Measurements from ENCODE around the gene TPO.

TPO gene

DNA sequence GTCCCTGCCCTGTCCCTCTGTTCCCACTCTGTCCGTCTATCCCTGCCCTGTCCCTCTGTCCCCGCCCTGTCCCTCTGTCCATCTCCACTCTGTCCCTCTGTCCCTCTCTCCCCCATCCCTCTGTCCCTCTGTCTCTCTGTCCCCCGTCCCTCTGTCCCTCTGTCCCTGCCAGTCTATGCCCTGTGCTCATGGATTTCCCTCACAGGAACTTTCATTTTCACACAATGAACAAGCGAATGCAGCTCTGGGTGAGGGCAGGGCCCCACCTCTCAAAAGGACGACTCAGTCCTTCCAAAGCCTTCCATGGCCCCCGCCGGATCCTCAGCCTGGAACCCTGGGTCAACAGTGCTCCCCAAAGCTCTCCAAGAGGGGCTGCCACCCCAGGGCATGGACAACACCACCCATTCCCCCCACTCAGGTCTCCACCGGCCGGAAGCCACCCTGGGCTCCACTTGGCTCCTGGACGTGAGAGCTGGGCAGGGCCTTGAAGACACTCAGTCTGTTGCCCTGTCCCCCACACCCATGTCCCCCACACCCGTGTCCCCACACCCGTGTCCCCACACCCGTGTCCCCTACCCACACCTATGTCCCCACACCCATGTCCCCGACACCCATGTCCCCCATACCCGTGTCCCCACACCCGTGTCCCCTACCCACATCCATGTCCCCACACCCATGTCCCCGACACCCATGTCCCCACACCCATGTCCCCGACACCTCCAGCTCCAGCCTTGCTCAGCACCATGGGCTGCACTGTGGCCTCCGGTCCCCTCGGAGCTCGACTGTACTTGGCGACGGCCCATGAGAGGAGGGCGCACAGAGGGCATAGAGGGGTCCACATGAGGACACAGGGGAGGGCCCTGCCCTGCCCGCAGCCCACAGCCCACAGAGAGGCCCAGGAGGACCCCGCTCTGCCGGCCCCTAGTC is 175.1 kb downstream of the TPO start:
- DNase-seq = no peak

DNA sequence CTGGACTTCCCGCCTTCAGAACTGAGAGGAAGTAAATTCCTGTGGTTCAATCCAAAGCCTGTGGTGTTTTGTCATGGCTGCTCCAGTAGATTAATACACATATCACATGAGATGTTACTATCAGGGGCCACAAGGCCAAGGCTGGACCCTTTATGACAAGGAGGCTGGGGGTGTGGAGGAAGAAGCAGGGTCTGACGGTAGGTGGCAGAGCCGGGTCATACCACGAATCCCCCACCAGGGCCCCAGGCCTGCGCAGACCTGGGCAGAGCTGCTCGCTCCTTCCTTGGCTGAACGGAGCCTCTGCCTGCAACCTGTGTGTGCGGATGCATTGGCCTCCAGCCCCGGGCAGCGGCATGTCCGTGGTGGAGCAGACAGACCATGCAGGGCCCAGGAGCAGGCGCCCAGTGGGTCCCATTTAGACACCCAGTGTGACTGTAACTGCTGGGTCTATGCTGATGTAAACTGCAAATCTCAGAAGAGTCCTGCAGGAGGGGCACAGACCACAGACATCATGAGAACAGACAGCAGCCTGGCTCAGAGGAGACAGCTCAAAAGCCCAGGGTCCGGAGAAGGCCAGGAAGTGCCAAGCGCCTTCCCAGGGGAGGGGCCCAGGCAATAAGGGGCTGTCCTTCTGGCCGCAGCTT is 175.8 kb downstream of the TPO start:
- no peak for DNase-seq

DNA sequence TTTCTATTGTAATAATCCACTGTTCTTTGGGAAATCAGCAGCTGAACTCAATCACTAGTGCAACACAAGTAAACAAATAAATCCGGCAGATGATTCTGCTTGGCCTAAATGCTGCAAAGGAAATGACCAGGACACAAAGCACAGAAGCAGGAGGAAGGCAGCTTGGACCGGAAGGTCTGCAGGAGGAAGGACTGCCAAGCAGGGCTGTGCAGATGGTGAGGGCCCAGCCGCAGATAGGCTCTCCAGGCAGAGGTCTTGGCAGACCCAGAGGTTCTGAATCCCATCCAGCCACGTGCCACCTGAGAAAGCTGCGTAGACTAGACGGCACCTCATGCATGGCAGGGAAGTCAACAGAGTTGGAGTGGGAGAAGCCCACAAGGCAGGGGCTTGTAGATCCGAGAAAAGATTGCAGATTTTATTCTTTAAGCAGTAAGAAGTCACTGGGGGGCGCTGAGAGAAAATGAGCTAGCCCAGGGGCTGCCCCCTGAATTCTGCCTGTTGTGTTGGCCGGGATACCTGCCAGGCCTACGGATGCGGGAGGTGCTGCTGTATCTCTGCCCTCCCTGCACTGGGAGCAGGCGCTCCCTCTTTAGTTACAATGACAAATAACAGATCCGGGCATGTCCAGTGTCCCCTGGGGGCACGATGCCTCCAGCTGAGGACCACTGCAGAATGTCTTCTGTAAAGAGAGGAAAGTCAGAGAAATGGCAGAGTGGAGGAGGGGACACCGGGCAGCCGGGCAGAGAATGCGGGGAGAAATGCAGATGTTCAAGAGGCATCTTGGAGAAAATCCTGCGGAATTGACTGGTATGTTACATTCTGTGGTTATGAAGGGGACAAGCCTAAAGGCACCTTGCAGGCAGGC is 177.6 kb downstream of the TPO start:
- no peak for DNase-seq

DNA sequence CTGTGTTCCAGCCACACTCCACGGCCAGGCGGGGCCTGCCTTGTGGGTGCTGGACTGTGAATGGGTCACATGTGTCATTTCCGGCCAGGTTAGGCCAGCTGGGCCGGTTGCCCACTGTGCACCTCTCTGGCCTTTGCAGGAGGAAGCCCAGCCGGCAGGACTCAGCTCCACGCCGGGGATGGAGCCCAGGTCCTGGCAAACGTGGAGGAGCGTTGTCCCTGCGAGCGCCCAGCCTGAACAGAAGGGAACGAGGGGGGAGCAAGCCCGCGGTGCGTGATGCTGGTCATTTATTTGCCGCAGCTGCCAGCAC is 178.2 kb downstream of the TPO start:
- no peak for DNase-seq
